DND-41 (cell line): ENCODE measurements around the gene TM7SF3.
"Not testable (repeated sequence)": the region's sequence is repeated elsewhere in the genome, so short reads cannot be mapped to it uniquely, and the experiment has no call there.

Experiments
- CTCF ChIP-seq: IDR thresholded peaks from 2 replicates; pipeline ENCODE4 v1.5.1; 2012; ENCODE audit warnings: borderline replicate concordance, low read length, moderate library complexity, mild to moderate bottlenecking; ENCODE audit not compliant: poor library complexity, severe bottlenecking; ENCODE audit errors: extremely low read depth
- EZH2 ChIP-seq: IDR thresholded peaks from 3 replicates; pipeline ENCODE4 v1.6.1; 2012; ENCODE audit warnings: borderline replicate concordance, low read depth, mild to moderate bottlenecking, moderate library complexity, low read length, inconsistent platforms; ENCODE audit not compliant: severe bottlenecking

DNA sequence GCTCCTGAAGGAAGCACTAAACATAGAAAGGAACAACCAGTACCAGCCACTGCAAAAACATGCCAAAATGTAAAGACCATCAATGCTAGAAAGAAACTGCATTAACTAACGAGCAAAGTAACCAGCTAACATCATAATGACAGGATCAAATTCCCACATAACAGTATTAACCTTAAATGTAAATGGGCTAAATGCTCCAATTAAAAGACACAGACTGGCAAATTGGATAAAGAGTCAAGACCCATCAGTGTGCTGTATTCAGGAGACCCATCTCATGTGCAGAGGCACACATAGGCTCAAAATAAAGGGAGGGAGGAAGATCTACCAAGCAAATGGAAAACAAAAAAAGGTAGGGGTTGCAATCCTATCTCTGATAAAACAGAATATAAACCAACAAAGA, 27.8 kb upstream of the TM7SF3 start:
- TF ChIP-seq CTCF, EZH2: not testable (repeated sequence)
